Breast epithelium (tissue), 3 donors: Measurements from ENCODE around the gene PSD.

Experiments
- POLR2A ChIP-seq: fragments of 450-650 bp; IDR thresholded peaks from one replicate; pipeline ENCODE4 v1.6.1; 2016; ENCODE audit warnings: antibody characterized with exemption, mild to moderate bottlenecking, moderate library complexity
- POLR2AphosphoS5 ChIP-seq, 3 donors: sonication (generic); formaldehyde crosslinking; IDR thresholded peaks; one replicate each; pipeline ENCODE4 v1.6.1; 2017; ENCODE audit warnings: antibody characterized with exemption in 3 of 3
- TF ChIP-seq, protein P1 (sequence below), 3 donors: fragments of 450-650 bp; IDR thresholded peaks; one replicate each; pipeline ENCODE4 v1.5.1; 2016 to 2017; ENCODE audit warnings: antibody characterized with exemption in 3 of 3, mild to moderate bottlenecking in 3 of 3, moderate library complexity in 3 of 3

DNA sequence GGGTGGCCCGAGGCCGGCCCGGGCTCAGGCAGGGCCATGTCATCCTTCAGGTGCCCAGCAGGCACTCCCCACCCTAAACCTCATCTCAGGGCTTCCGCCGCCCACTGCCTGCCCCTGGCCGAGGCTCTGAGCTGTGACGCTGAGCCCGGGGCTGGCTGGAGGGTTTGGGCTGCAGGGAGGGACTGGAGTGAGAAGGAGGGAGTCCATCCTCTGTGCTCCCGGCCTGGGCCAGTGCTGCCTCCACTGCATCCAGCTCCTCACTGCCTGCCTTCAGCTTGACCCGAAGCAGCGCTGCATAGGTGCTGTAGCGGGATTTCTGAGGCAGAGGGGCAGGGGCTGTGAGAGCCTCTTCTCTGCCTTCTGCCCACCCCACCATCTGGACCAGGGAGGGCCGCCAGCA lies 15.5 kb downstream of the PSD start:
- TF ChIP-seq, protein P1, sequence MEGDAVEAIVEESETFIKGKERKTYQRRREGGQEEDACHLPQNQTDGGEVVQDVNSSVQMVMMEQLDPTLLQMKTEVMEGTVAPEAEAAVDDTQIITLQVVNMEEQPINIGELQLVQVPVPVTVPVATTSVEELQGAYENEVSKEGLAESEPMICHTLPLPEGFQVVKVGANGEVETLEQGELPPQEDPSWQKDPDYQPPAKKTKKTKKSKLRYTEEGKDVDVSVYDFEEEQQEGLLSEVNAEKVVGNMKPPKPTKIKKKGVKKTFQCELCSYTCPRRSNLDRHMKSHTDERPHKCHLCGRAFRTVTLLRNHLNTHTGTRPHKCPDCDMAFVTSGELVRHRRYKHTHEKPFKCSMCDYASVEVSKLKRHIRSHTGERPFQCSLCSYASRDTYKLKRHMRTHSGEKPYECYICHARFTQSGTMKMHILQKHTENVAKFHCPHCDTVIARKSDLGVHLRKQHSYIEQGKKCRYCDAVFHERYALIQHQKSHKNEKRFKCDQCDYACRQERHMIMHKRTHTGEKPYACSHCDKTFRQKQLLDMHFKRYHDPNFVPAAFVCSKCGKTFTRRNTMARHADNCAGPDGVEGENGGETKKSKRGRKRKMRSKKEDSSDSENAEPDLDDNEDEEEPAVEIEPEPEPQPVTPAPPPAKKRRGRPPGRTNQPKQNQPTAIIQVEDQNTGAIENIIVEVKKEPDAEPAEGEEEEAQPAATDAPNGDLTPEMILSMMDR (IDR thresholded peaks at IDR 0.05): no peak
- TF ChIP-seq POLR2AphosphoS5 (IDR thresholded peaks at IDR 0.05) (no peak), POLR2A (no peak)
